ENCODE measurements around the gene ENOX1. TPM values are rescaled to one million over a fixed set of nuclear protein-coding genes. Genes with fewer than 3 reads are reported as not detected.
A peak's percentile ranks its signal among the peaks of the same experiment; 100 is the strongest.

Gene ENOX1
- total and polyA plus RNA-seq, 5 donors: 2.1 to 2.6 (median 2.2) TPM

DNA sequence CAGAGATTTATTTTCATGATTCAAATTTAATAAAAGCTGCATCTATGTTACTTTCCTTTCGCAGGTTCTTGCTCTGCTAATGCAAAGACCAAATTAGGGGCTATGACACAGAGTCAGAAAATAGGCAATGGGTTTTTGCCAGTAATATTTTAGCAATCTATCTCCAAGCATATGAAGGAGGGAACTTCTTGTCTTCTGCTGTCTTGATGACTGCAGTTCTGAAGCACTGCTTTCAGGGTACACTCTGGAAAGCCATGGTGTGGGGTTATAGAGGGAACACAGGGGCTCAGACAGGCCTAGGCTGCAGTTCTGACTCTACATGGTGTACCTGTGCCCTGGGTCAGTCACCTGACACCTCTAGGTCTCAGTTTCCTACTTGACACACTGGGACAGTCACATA, 500.0 kb downstream of the ENOX1 start:
- intact Hi-C loops (cut with DNase I): no loop called here
- DNase-seq (no peak), ATAC-seq (peak in 1 of 2 donors; percentile 26)
- H3K4me3 ChIP-seq (ENCODE audit: low read length): no peak overlapping the region
- no peak overlapping the region for H3K27ac ChIP-seq (ENCODE audit: low read length)
- no peaks in the 10 kb centered on the region for H3K27me3 ChIP-seq (ENCODE audit: control insufficient read depth, insufficient read depth)
- 92% methylated on average over 1 of the region's 1 CpG for WGBS
- H3K4me1 ChIP-seq (ENCODE audit: control insufficient read depth, insufficient read depth, low read length): peaks cover 4% of the 10 kb centered on the region
- H3K9me3 ChIP-seq (ENCODE audit: control insufficient read depth, low read length): no peaks in the 10 kb centered on the region

GRCh38 chr13:43285933-43286597, 500.7 kb downstream of the ENOX1 start:
- peak; percentile 36 to 45 for ATAC-seq
- peak in 1 of 3 donors; percentile 49 for DNase-seq
- H3K9me3 ChIP-seq (ENCODE audit: control insufficient read depth, low read length): no peaks in the 10 kb centered on the region
- H3K27ac ChIP-seq (ENCODE audit: low read length): no peak overlapping the region
- peaks cover 4% of the 10 kb centered on the region for H3K4me1 ChIP-seq (ENCODE audit: control insufficient read depth, insufficient read depth, low read length)
- H3K27me3 ChIP-seq (ENCODE audit: control insufficient read depth, insufficient read depth): no peaks in the 10 kb centered on the region
- 58% methylated on average over 7 of the region's 7 CpGs for WGBS
- intact Hi-C loops (cut with DNase I): no loop called here
- H3K4me3 ChIP-seq (ENCODE audit: low read length): no peak overlapping the region

GRCh38 chr13:43284162-43284561, 502.6 kb downstream of the ENOX1 start:
- Histone ChIP-seq H3K4me1 (ENCODE audit: control insufficient read depth, insufficient read depth, low read length) (peaks cover 4% of the 10 kb centered on the region), H3K27ac (ENCODE audit: low read length) (no peak overlapping the region), H3K4me3 (ENCODE audit: low read length) (no peak overlapping the region), H3K9me3 (ENCODE audit: control insufficient read depth, low read length) (no peaks in the 10 kb centered on the region), H3K27me3 (ENCODE audit: control insufficient read depth, insufficient read depth) (no peaks in the 10 kb centered on the region)
- no peak for ATAC-seq
- no peak for DNase-seq
- intact Hi-C loops (cut with DNase I): no loop called here
- 72% methylated on average over 3 of the region's 3 CpGs for WGBS

GRCh38 chr13:43279696-43280095, 507.1 kb downstream of the ENOX1 start:
- Histone ChIP-seq H3K4me1 (ENCODE audit: control insufficient read depth, insufficient read depth, low read length) (peaks cover 2% of the 10 kb centered on the region), H3K27ac (ENCODE audit: low read length) (no peak overlapping the region), H3K4me3 (ENCODE audit: low read length) (no peak overlapping the region), H3K27me3 (ENCODE audit: control insufficient read depth, insufficient read depth) (no peaks in the 10 kb centered on the region), H3K9me3 (ENCODE audit: control insufficient read depth, low read length) (no peaks in the 10 kb centered on the region)
- intact Hi-C loops (cut with DNase I): no loop called here
- DNase-seq (no peak), ATAC-seq (no peak)
- WGBS: 36% methylated on average over 2 of the region's 2 CpGs

DNA sequence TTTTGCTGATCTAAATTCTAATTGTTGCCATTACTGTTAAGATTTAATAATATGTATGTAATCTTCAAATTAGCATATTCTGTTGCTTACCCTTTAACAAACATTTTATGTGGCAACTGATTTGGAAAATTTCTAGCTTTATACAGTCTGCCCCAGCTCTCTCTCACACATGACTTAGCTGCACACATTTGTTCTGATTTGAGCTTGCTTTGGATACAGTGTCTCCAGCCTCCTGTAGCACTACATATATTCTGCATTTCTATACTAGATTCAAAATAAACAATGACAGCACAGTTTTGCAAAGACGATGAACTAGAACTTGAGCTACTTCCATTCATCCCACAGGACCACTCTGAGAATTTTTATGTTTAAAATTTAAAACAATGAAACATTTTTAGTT, 508.6 kb downstream of the ENOX1 start:
- WGBS: 77% methylated on average over 1 of the region's 1 CpG
- intact Hi-C loops (cut with DNase I): no loop called here
- no peaks in the 10 kb centered on the region for H3K9me3 ChIP-seq (ENCODE audit: control insufficient read depth, low read length)
- no peak overlapping the region for H3K4me3 ChIP-seq (ENCODE audit: low read length)
- peaks cover 2% of the 10 kb centered on the region for H3K4me1 ChIP-seq (ENCODE audit: control insufficient read depth, insufficient read depth, low read length)
- ATAC-seq: no peak
- H3K27ac ChIP-seq (ENCODE audit: low read length): no peak overlapping the region
- no peaks in the 10 kb centered on the region for H3K27me3 ChIP-seq (ENCODE audit: control insufficient read depth, insufficient read depth)
- no peak for DNase-seq

DNA sequence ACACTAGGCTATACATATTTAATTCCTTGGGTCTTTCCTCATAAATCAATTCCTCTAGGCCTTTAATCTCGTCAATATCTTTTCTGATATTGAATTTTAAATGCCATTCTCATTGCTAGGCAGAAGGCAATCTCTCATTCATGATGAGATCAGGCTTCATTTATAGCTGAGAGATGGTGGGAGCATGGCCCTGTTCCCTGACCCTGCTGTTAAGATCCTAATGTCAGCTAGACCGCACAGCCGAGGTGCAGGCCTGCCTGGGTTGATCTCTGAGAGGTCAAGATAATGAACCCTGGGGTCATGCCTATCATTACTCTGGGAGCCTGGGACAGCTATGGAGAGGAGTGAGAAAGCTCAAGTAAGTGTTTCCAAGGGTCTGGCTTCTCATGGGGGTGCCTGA, 509.6 kb downstream of the ENOX1 start:
- no peaks in the 10 kb centered on the region for H3K9me3 ChIP-seq (ENCODE audit: control insufficient read depth, low read length)
- no peak overlapping the region for H3K27ac ChIP-seq (ENCODE audit: low read length)
- H3K27me3 ChIP-seq (ENCODE audit: control insufficient read depth, insufficient read depth): no peaks in the 10 kb centered on the region
- no peak for ATAC-seq
- WGBS: 80% methylated on average over 3 of the region's 3 CpGs
- no peak for DNase-seq
- intact Hi-C loops (cut with DNase I): no loop called here
- no peak overlapping the region for H3K4me3 ChIP-seq (ENCODE audit: low read length)
- H3K4me1 ChIP-seq (ENCODE audit: control insufficient read depth, insufficient read depth, low read length): peaks cover 2% of the 10 kb centered on the region

DNA sequence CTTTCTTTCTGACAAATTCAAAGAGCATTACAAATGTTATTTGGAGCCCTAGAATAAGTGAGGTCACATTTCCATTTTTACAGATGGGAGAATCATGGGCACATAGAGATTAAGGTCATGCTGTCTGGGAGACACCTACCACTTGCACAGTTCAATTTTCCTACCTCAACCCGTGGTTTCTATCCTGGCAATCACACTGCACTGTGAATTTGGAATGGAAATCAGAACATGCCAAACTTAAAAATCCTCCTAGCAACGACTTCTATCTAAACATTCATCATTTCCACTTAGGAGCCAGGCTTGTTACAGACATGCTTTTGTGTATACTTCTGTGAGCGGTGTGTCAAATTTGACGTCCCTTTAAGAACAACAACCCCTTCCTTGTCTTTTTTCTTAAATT, 511.9 kb downstream of the ENOX1 start:
- H3K9me3 ChIP-seq (ENCODE audit: control insufficient read depth, low read length): no peaks in the 10 kb centered on the region
- 55% methylated on average over 4 of the region's 4 CpGs for WGBS
- ATAC-seq (no peak), DNase-seq (no peak)
- H3K4me1 ChIP-seq (ENCODE audit: control insufficient read depth, insufficient read depth, low read length): peaks cover 2% of the 10 kb centered on the region
- no peaks in the 10 kb centered on the region for H3K27me3 ChIP-seq (ENCODE audit: control insufficient read depth, insufficient read depth)
- no peak overlapping the region for H3K27ac ChIP-seq (ENCODE audit: low read length)
- H3K4me3 ChIP-seq (ENCODE audit: low read length): no peak overlapping the region
- intact Hi-C loops (cut with DNase I): no loop called here

DNA sequence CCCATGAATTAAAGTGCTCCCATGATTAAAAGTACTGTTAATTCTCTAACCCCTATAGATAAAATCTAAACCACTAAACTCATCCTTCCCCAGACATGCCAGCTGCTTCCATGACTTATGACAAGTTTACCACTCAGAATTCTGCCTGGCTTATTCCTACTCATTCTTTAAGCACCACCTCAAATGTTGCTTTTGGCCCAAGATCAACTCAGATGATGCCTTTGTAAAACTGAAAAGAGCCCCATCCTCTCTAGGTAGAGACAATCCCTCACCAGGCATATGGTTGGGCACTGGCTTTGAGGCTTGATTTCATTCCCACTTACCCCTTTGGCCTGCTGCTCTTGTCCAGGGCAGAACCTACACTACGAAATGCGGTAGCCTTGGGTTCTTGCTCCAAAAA, 513.4 kb downstream of the ENOX1 start:
- H3K4me1 ChIP-seq (ENCODE audit: control insufficient read depth, insufficient read depth, low read length): peaks cover 2% of the 10 kb centered on the region
- no peaks in the 10 kb centered on the region for H3K27me3 ChIP-seq (ENCODE audit: control insufficient read depth, insufficient read depth)
- intact Hi-C loops (cut with DNase I): no loop called here
- no peak overlapping the region for H3K4me3 ChIP-seq (ENCODE audit: low read length)
- 98% methylated on average over 2 of the region's 2 CpGs for WGBS
- ATAC-seq (no peak), DNase-seq (no peak)
- no peak overlapping the region for H3K27ac ChIP-seq (ENCODE audit: low read length)
- H3K9me3 ChIP-seq (ENCODE audit: control insufficient read depth, low read length): no peaks in the 10 kb centered on the region

GRCh38 chr13:43272851-43273250, 513.9 kb downstream of the ENOX1 start:
- Histone ChIP-seq H3K4me1 (ENCODE audit: control insufficient read depth, insufficient read depth, low read length) (peaks cover 2% of the 10 kb centered on the region), H3K9me3 (ENCODE audit: control insufficient read depth, low read length) (no peaks in the 10 kb centered on the region), H3K27me3 (ENCODE audit: control insufficient read depth, insufficient read depth) (no peaks in the 10 kb centered on the region), H3K4me3 (ENCODE audit: low read length) (no peak overlapping the region), H3K27ac (ENCODE audit: low read length) (no peak overlapping the region)
- DNase-seq: no peak
- WGBS: 92% methylated on average over 5 of the region's 5 CpGs
- no peak for ATAC-seq
- intact Hi-C loops (cut with DNase I): no loop called here

DNA sequence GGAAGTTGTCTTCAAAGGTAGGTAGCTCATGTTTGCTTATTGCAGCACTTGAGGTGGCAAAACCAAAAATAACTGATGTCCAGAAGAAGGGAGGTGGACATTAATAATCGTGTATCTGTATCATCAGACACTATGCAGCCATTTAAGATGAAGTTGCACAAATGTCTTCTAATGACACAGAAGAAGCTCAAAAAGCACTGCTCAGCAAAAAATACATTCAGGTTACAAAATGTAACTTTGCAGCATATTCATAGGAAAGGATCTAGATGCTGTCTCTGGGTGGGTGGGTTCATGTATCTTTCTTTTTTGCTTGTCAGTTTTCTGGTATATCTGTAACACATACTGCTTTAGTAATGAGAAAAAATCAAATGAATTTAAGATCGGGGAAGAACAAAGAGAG, 515.6 kb downstream of the ENOX1 start:
- Histone ChIP-seq H3K27ac (ENCODE audit: low read length) (no peak overlapping the region), H3K27me3 (ENCODE audit: control insufficient read depth, insufficient read depth) (no peaks in the 10 kb centered on the region), H3K4me1 (ENCODE audit: control insufficient read depth, insufficient read depth, low read length) (no peaks in the 10 kb centered on the region), H3K9me3 (ENCODE audit: control insufficient read depth, low read length) (no peaks in the 10 kb centered on the region), H3K4me3 (ENCODE audit: low read length) (no peak overlapping the region)
- WGBS: 86% methylated on average over 2 of the region's 2 CpGs
- intact Hi-C loops (cut with DNase I): no loop called here
- no peak for DNase-seq
- ATAC-seq: no peak

DNA sequence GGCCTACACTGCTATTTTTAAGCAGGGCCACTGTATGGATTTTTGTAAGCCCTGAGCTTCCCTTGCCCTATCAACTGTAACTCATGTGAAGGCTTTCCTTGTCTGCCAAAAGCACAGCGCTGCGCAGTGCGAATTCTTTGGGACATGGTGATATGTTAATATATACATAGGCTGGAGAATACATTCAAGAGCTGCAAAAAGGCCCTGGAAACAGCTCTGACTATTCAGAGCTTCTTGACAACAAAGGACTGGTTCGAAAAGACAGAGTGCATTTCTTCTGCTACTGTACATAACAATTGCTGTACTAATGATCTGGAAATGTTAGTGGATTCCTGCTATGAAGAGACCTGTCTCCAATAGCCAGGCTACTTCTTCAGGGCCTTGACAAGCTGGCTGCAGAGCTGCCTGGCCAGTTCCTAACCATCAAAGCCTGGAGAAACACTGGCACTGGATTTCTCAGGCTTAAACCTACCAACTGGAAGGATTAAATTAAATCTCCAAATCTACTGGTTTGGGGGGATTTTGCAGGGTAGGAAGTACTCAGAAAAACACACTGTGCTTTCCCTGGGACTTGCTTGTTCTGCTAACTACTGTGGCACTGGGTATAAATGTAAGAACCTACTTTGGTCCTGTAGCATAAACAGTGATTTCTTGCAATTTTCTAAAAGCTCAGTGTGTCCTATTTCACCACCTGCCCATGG, 516.5 kb downstream of the ENOX1 start:
- DNase-seq: no peak
- intact Hi-C loops (cut with DNase I): no loop called here
- ATAC-seq: no peak
- H3K4me3 ChIP-seq (ENCODE audit: low read length): no peak overlapping the region
- H3K9me3 ChIP-seq (ENCODE audit: control insufficient read depth, low read length): no peaks in the 10 kb centered on the region
- H3K27ac ChIP-seq (ENCODE audit: low read length): no peak overlapping the region
- WGBS: 64% methylated on average over 4 of the region's 4 CpGs
- no peaks in the 10 kb centered on the region for H3K27me3 ChIP-seq (ENCODE audit: control insufficient read depth, insufficient read depth)
- no peaks in the 10 kb centered on the region for H3K4me1 ChIP-seq (ENCODE audit: control insufficient read depth, insufficient read depth, low read length)

Measured in right cardiac atrium (tissue), 5 donors.